GM18499 (cell line): Measurements from ENCODE around the gene BACH2.

Experiments used
- ATAC-seq: cut with Tn5 transposase; IDR thresholded peaks from one replicate; pipeline ENCODE4 v1.9.1; 2021; ENCODE audit warnings: moderate number of reproducible peaks; ENCODE audit not compliant: insufficient read depth, unreplicated experiment

BACH2 gene

GRCh38 chr6:89888871-89889270, 407.8 kb downstream of the BACH2 start:
- no peak for ATAC-seq

- ATAC-seq, result no peak
These were observed 408.5 kb downstream of the BACH2 start for GRCh38 chr6:89888138-89888514.

- no peak for ATAC-seq
These were observed 409.0 kb downstream of the BACH2 start for GRCh38 chr6:89887452-89888137.

- no peak for ATAC-seq
These were observed 410.1 kb downstream of the BACH2 start for GRCh38 chr6:89886378-89887120.
